Fibroblast of lung (primary cell): ENCODE results near the gene HIBADH.
"Not testable (repeated sequence)": the region's sequence is repeated elsewhere in the genome, so short reads cannot be mapped to it uniquely, and the experiment has no call there.

Experiments used
- CTCF ChIP-seq, 2 donors: IDR thresholded peaks in 1 of 2; conservative IDR thresholded peaks in 1 of 2; 1 replicate in 1 of 2; 2 replicates in 1 of 2; pipeline ENCODE4 v1.5.1; 2011 to 2012; ENCODE audit warnings: low read length in 2 of 2, control low read depth in 1 of 2, inconsistent platforms in 1 of 2, low read depth in 1 of 2, mild to moderate bottlenecking in 1 of 2
- EZH2 ChIP-seq: IDR thresholded peaks from 2 replicates; pipeline ENCODE4 v1.5.1; 2012; ENCODE audit warnings: low read length, control low read depth, mild to moderate bottlenecking; ENCODE audit errors: missing control alignments

- TF ChIP-seq CTCF (conservative IDR thresholded peaks at IDR 0.05 in 1 of 2, IDR thresholded peaks at IDR 0.05 in 1 of 2; ENCODE audit: low read depth in 1 of 2, low read length in 2 of 2); EZH2: not testable (repeated sequence)
These were observed 23.6 kb downstream of the HIBADH start for GRCh38 chr7:27639048-27639447.
